Activated CD8-positive, alpha-beta T cell treated with anti-CD3 and anti-CD28 coated beads for 36 hours (primary cell): ENCODE measurements around the gene VSX2. TPM values are rescaled to one million over a fixed set of nuclear protein-coding genes. Genes with fewer than 3 reads are reported as not detected.

ENCODE experiments used
- ATAC-seq: fragments of 200-7000 bp; cut with Tn5 transposase; one replicate; pipeline ENCODE4 v1.10.0; 2021; ENCODE audit warnings: mild to moderate bottlenecking, moderate library complexity
- CTCF ChIA-PET: fragments of 350-600 bp; sonication (Branson Sonifier 250); formaldehyde crosslinking; loops from one replicate; lab custom pipeline; 2021; ENCODE audit warnings: antibody characterized with exemption; lab: Charles Lee
- POLR2A ChIA-PET: fragments of 350-600 bp; sonication (Branson Sonifier 250); formaldehyde crosslinking; loops from one replicate; lab custom pipeline; 2021; ENCODE audit warnings: antibody characterized with exemption; lab: Charles Lee
- DNase-seq: peaks from one replicate; pipeline ENCODE4 v3.0.0-alpha.2; 2020
- H3K27ac Mint-ChIP-seq: one replicate; pipeline ENCODE4 v1.8.0; 2021; ENCODE audit warnings: mild to moderate bottlenecking, mixed read lengths
- H3K27me3 Mint-ChIP-seq: one replicate; pipeline ENCODE4 v1.8.0; 2021; ENCODE audit warnings: mixed read lengths
- H3K36me3 Mint-ChIP-seq: one replicate; pipeline ENCODE4 v1.8.0; 2021; ENCODE audit warnings: low read depth, mixed read lengths
- H3K4me1 Mint-ChIP-seq: one replicate; pipeline ENCODE4 v1.8.0; 2021; ENCODE audit warnings: low read depth, mixed read lengths
- H3K4me3 Mint-ChIP-seq: one replicate; pipeline ENCODE4 v1.8.0; 2021; ENCODE audit warnings: mild to moderate bottlenecking, moderate library complexity, mixed read lengths
- H3K9me3 Mint-ChIP-seq: one replicate; pipeline ENCODE4 v1.8.0; 2021; ENCODE audit warnings: mixed read lengths
- intact Hi-C: fragments of 100-400 bp; cut with micrococcal nuclease; formaldehyde crosslinking; loops from one replicate; pipeline ENCODE4 v1.10.0; 2022
- total RNA-seq, 2 experiments: library from RNA; stranded (reverse); gene quantifications; one replicate each; pipeline ENCODE4 v1.2.3, GENCODE V29; 2021
- TF ChIP-seq, protein P1 (sequence below): fragments of 200-600 bp; IDR thresholded peaks from one replicate; pipeline ENCODE4 v1.8.0; 2022; ENCODE audit warnings: antibody characterized with exemption, mild to moderate bottlenecking

VSX2 gene
- total RNA-seq, 2 experiments from 2014 or later = not detected

GRCh38 chr14:74198441-74199234 lies 40.6 kb upstream of the VSX2 start:
- Mint-ChIP-seq H3K4me3 (no peak overlapping the region), H3K9me3 (no peaks in the 10 kb centered on the region), H3K27ac (no peak overlapping the region), H3K27me3 (no peaks in the 10 kb centered on the region), H3K4me1 (no peaks in the 10 kb centered on the region), H3K36me3 (peaks cover 15% of the 10 kb centered on the region)
- DNase-seq (no peak), ATAC-seq (peak; percentile 24)
- ChIA-PET POLR2A (no interaction called here), CTCF (interaction anchor here (1.1 kb wide), 1 partner anchor 58 kb away, joined by 3 read pairs; no protein-coding TSS in a partner anchor)
- TF ChIP-seq, protein P1, sequence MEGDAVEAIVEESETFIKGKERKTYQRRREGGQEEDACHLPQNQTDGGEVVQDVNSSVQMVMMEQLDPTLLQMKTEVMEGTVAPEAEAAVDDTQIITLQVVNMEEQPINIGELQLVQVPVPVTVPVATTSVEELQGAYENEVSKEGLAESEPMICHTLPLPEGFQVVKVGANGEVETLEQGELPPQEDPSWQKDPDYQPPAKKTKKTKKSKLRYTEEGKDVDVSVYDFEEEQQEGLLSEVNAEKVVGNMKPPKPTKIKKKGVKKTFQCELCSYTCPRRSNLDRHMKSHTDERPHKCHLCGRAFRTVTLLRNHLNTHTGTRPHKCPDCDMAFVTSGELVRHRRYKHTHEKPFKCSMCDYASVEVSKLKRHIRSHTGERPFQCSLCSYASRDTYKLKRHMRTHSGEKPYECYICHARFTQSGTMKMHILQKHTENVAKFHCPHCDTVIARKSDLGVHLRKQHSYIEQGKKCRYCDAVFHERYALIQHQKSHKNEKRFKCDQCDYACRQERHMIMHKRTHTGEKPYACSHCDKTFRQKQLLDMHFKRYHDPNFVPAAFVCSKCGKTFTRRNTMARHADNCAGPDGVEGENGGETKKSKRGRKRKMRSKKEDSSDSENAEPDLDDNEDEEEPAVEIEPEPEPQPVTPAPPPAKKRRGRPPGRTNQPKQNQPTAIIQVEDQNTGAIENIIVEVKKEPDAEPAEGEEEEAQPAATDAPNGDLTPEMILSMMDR = no peak
- intact Hi-C loops = no loop called here

- POLR2A ChIA-PET = no interaction called here
- intact Hi-C loops = no loop called here
- no peak overlapping the region for H3K27ac Mint-ChIP-seq
These were observed 37.1 kb upstream of the VSX2 start for GRCh38 chr14:74202113-74202512.

DNA sequence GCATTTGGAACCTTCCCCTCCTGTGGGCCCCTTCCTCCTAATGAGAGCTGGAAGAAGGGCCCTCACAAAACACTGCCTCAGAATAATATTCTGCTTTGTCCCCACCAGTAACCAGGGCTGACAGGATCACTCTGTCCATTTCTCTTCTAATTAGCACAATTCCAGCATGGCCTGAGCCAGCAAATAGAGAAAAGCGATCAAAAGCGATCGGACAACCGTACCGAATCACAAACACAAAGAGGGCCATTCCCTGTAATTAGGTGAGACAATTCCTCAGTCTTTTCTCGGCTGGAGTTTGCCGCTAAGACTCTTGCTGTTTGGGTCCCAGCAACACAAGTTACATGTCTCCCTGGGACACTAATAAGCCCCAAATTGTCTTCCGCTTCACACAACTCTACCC lies 35.6 kb upstream of the VSX2 start:
- no peak for ATAC-seq
- Mint-ChIP-seq H3K27ac (no peak overlapping the region), H3K4me1 (no peaks in the 10 kb centered on the region), H3K27me3 (no peaks in the 10 kb centered on the region), H3K36me3 (peaks cover 15% of the 10 kb centered on the region), H3K9me3 (no peaks in the 10 kb centered on the region), H3K4me3 (no peak overlapping the region)
- intact Hi-C loops = no loop called here
- TF ChIP-seq, protein P1 = no peak
- ChIA-PET POLR2A (no interaction called here), CTCF (no interaction called here)
- no peak for DNase-seq

More at GRCh38 chr14:74202113-74202512, 37.1 kb upstream of the VSX2 start:
- no peak overlapping the region for H3K4me3 Mint-ChIP-seq
- H3K36me3 Mint-ChIP-seq = peaks cover 15% of the 10 kb centered on the region
- no peak for DNase-seq
- CTCF ChIA-PET = no interaction called here
- no peaks in the 10 kb centered on the region for H3K27me3 Mint-ChIP-seq
- TF ChIP-seq, protein P1 = no peak
- no peaks in the 10 kb centered on the region for H3K9me3 Mint-ChIP-seq
- H3K4me1 Mint-ChIP-seq = no peaks in the 10 kb centered on the region
- no peak for ATAC-seq

- CTCF ChIA-PET = no interaction called here
- TF ChIP-seq, protein P1 = no peak
- no peak for ATAC-seq
- POLR2A ChIA-PET = no interaction called here
- peaks cover 9% of the 10 kb centered on the region for H3K36me3 Mint-ChIP-seq
- no peak overlapping the region for H3K4me3 Mint-ChIP-seq
- no peak for DNase-seq
- no peaks in the 10 kb centered on the region for H3K4me1 Mint-ChIP-seq
- H3K27ac Mint-ChIP-seq = no peak overlapping the region
- H3K27me3 Mint-ChIP-seq = no peaks in the 10 kb centered on the region
- H3K9me3 Mint-ChIP-seq = no peaks in the 10 kb centered on the region
- intact Hi-C loops = no loop called here
These were observed 34.8 kb upstream of the VSX2 start for GRCh38 chr14:74204491-74204890.

GRCh38 chr14:74205882-74206281 lies 33.4 kb upstream of the VSX2 start:
- intact Hi-C loops = no loop called here
- Mint-ChIP-seq H3K4me1 (no peaks in the 10 kb centered on the region), H3K36me3 (peaks cover 3% of the 10 kb centered on the region), H3K4me3 (no peak overlapping the region), H3K27ac (no peak overlapping the region), H3K27me3 (no peaks in the 10 kb centered on the region), H3K9me3 (no peaks in the 10 kb centered on the region)
- ATAC-seq (no peak), DNase-seq (no peak)
- ChIA-PET POLR2A (no interaction called here), CTCF (interaction anchor here (1.6 kb wide), 1 partner anchor 93 kb away, joined by 4 read pairs; no protein-coding TSS in a partner anchor)
- TF ChIP-seq, protein P1 = no peak
